Measurements from ENCODE around the gene PTPN14.

DNA sequence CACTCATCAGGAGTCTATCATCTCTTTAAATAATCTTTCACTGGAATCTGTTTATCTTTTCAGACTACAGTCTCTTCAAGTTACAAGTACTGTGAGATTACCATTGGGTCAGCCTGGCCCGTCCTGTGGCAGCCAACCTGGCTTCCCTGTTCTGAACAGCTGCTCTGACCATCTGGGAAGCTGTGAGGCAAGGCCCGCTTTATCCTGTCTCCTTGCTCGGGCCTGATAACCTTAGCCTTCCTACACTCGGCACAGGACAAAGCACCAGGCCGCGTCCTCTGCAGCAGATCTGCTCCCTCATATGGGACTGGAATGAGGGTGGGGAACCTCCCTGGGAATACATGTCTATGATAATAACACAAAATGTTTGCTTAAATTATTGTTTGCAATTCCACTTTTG lies 113.3 kb downstream of the PTPN14 start:
- TF ChIP-seq CTCF (IDR thresholded peaks at IDR 0.05) (no peak), POLR2AphosphoS5 (IDR thresholded peaks at IDR 0.05; ENCODE audit: low read depth, low read length) (no peak)
- TF ChIP-seq, protein P1, sequence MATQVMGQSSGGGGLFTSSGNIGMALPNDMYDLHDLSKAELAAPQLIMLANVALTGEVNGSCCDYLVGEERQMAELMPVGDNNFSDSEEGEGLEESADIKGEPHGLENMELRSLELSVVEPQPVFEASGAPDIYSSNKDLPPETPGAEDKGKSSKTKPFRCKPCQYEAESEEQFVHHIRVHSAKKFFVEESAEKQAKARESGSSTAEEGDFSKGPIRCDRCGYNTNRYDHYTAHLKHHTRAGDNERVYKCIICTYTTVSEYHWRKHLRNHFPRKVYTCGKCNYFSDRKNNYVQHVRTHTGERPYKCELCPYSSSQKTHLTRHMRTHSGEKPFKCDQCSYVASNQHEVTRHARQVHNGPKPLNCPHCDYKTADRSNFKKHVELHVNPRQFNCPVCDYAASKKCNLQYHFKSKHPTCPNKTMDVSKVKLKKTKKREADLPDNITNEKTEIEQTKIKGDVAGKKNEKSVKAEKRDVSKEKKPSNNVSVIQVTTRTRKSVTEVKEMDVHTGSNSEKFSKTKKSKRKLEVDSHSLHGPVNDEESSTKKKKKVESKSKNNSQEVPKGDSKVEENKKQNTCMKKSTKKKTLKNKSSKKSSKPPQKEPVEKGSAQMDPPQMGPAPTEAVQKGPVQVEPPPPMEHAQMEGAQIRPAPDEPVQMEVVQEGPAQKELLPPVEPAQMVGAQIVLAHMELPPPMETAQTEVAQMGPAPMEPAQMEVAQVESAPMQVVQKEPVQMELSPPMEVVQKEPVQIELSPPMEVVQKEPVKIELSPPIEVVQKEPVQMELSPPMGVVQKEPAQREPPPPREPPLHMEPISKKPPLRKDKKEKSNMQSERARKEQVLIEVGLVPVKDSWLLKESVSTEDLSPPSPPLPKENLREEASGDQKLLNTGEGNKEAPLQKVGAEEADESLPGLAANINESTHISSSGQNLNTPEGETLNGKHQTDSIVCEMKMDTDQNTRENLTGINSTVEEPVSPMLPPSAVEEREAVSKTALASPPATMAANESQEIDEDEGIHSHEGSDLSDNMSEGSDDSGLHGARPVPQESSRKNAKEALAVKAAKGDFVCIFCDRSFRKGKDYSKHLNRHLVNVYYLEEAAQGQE (IDR thresholded peaks at IDR 0.05; ENCODE audit: insufficient read depth in 1 of 2, low read depth in 2 of 2, low read length in 1 of 2), result no peak

All from Panc1 (cell line).